Caco-2 (cell line): ENCODE data around the gene IFI27L1. TPM values are rescaled to one million over a fixed set of nuclear protein-coding genes. Genes with fewer than 3 reads are reported as not detected.

ENCODE experiments used
- BruUV-seq: library from RNA; stranded (reverse); fragments of 400-500 nt; replicated peaks from 2 replicates; lab custom pipeline; 2021; lab: Mats Ljungman, UMichigan
- CTCF ChIA-PET: fragments of 300-600 bp; sonication (Branson Sonifier 250); formaldehyde crosslinking; loops from one replicate; lab custom pipeline; 2022; ENCODE audit warnings: antibody characterized with exemption; lab: Charles Lee
- POLR2A ChIA-PET: fragments of 300-600 bp; sonication (Branson Sonifier 250); formaldehyde crosslinking; loops from one replicate; lab custom pipeline; 2022; ENCODE audit warnings: antibody characterized with exemption; lab: Charles Lee
- DNase-seq, 2 experiments: peaks; one replicate each; pipeline versions ENCODE4 v3.0.0 to v3.0.0-alpha.2; 2020 to 2022
- H3K27me3 ChIP-seq: replicated peaks from 2 replicates; pipeline ENCODE4 v1.6.0; 2011; ENCODE audit warnings: low read length; ENCODE audit not compliant: control insufficient read depth, insufficient read depth
- H3K36me3 ChIP-seq: 2 replicates; pipeline ENCODE4 v1.5.1; 2011; ENCODE audit warnings: low read length; ENCODE audit not compliant: control insufficient read depth, insufficient read depth
- H3K4me1 ChIP-seq: fragments of 250-450 bp; sonication (Bioruptor Pico); 2 replicates; pipeline ENCODE4 v1.5.1; 2020; ENCODE audit warnings: mild to moderate bottlenecking
- H3K4me3 ChIP-seq: 2 replicates; pipeline ENCODE4 v1.5.1; 2011; ENCODE audit warnings: low read depth, mild to moderate bottlenecking, control low read depth, low read length
- H3K9me3 ChIP-seq: fragments of 250-450 bp; sonication (Bioruptor Pico); 2 replicates; pipeline ENCODE4 v1.5.1; 2020; ENCODE audit warnings: mild to moderate bottlenecking, moderate library complexity
- H3K27ac Mint-ChIP-seq: one replicate; pipeline ENCODE4 v1.8.0; 2022; ENCODE audit warnings: mixed read lengths; ENCODE audit not compliant: unreplicated experiment
- H3K27me3 Mint-ChIP-seq: one replicate; pipeline ENCODE4 v1.8.0; 2022; ENCODE audit warnings: mixed read lengths; ENCODE audit not compliant: insufficient read depth, unreplicated experiment
- H3K36me3 Mint-ChIP-seq: one replicate; pipeline ENCODE4 v1.8.0; 2022; ENCODE audit warnings: mild to moderate bottlenecking, mixed read lengths; ENCODE audit not compliant: insufficient read depth, unreplicated experiment
- H3K4me1 Mint-ChIP-seq: one replicate; pipeline ENCODE4 v1.8.0; 2022; ENCODE audit warnings: low read depth, mixed read lengths; ENCODE audit not compliant: unreplicated experiment
- H3K4me3 Mint-ChIP-seq: one replicate; pipeline ENCODE4 v1.8.0; 2022; ENCODE audit warnings: mild to moderate bottlenecking, moderate library complexity, mixed read lengths; ENCODE audit not compliant: unreplicated experiment
- H3K9me3 Mint-ChIP-seq: one replicate; pipeline ENCODE4 v1.8.0; 2022; ENCODE audit warnings: mixed read lengths; ENCODE audit not compliant: unreplicated experiment
- CTCF ChIP-seq, 2 experiments: fragments of 200-600 bp in 1 of 2; IDR thresholded peaks; 1 replicate in 1 of 2; 2 replicates in 1 of 2; pipeline versions ENCODE4 v1.5.1 to v1.8.0; 2011 to 2022; ENCODE audit warnings: antibody characterized with exemption in 1 of 2, control low read depth in 1 of 2, inconsistent platforms in 1 of 2, low read depth in 1 of 2, low read length in 1 of 2, mild to moderate bottlenecking in 1 of 2, moderate library complexity in 1 of 2; ENCODE audit not compliant: insufficient read depth in 1 of 2, severe bottlenecking in 1 of 2, unreplicated experiment in 1 of 2
- intact Hi-C: fragments of 100-400 bp; cut with micrococcal nuclease; formaldehyde crosslinking; loops from one replicate; pipeline ENCODE4 v1.10.0; 2022; ENCODE audit not compliant: unreplicated experiment
- total RNA-seq: library from RNA; stranded (reverse); gene quantifications from 2 replicates; pipeline ENCODE4 v1.2.3, GENCODE V29; 2022

IFI27L1 gene
- total RNA-seq, 1 experiment from 2014 or later, result 13.6 TPM

GRCh38 chr14:94054936-94055335 is 26.2 kb upstream of the IFI27L1 start:
- POLR2A ChIA-PET, result no interaction called here
- CTCF ChIA-PET, result no interaction called here
- H3K27ac Mint-ChIP-seq, result no peak overlapping the region
- intact Hi-C loops, result no loop called here
- no peak for DNase-seq
- no peak overlapping the region for H3K4me3 Mint-ChIP-seq
- no peaks in the 10 kb centered on the region for H3K9me3 Mint-ChIP-seq
- Histone ChIP-seq H3K4me3 (no peak overlapping the region), H3K4me1 (no peaks in the 10 kb centered on the region), H3K36me3 (peaks cover 3% of the 10 kb centered on the region), H3K9me3 (no peaks in the 10 kb centered on the region), H3K27me3 (no peaks in the 10 kb centered on the region)
- BruUV-seq, result no TSS peak
- no peak for TF ChIP-seq CTCF (IDR thresholded peaks at IDR 0.05; ENCODE audit: insufficient read depth in 1 of 2, low read depth in 1 of 2, low read length in 1 of 2, severe bottlenecking in 1 of 2, unreplicated experiment in 1 of 2)
- H3K27me3 Mint-ChIP-seq, result no peaks in the 10 kb centered on the region
- peaks cover 71% of the 10 kb centered on the region for H3K36me3 Mint-ChIP-seq
- no peaks in the 10 kb centered on the region for H3K4me1 Mint-ChIP-seq

GRCh38 chr14:94056579-94057308 is 24.4 kb upstream of the IFI27L1 start:
- TF ChIP-seq CTCF (IDR thresholded peaks at IDR 0.05; ENCODE audit: insufficient read depth in 1 of 2, low read depth in 1 of 2, low read length in 1 of 2, severe bottlenecking in 1 of 2, unreplicated experiment in 1 of 2), result no peak
- H3K4me3 ChIP-seq, result no peak overlapping the region
- no peaks in the 10 kb centered on the region for H3K27me3 Mint-ChIP-seq
- H3K36me3 Mint-ChIP-seq, result peaks cover 72% of the 10 kb centered on the region
- no peak overlapping the region for H3K27ac Mint-ChIP-seq
- H3K4me1 Mint-ChIP-seq, result no peaks in the 10 kb centered on the region
- POLR2A ChIA-PET, result no interaction called here
- DNase-seq, result no peak
- H3K4me3 Mint-ChIP-seq, result no peak overlapping the region
- H3K4me1 ChIP-seq, result no peaks in the 10 kb centered on the region
- CTCF ChIA-PET, result no interaction called here
- no TSS peak for BruUV-seq
- H3K36me3 ChIP-seq, result no peaks in the 10 kb centered on the region; the same call in none of the 2 replicates
- no peaks in the 10 kb centered on the region for H3K9me3 Mint-ChIP-seq
- intact Hi-C loops, result no loop called here
- no peaks in the 10 kb centered on the region for H3K27me3 ChIP-seq
- H3K9me3 ChIP-seq, result no peaks in the 10 kb centered on the region

- no peaks in the 10 kb centered on the region for H3K9me3 ChIP-seq
- TF ChIP-seq CTCF (IDR thresholded peaks at IDR 0.05; ENCODE audit: insufficient read depth in 1 of 2, low read depth in 1 of 2, low read length in 1 of 2, severe bottlenecking in 1 of 2, unreplicated experiment in 1 of 2), result no peak
- no peak overlapping the region for H3K4me3 ChIP-seq
- DNase-seq, result no peak
- intact Hi-C loops, result no loop called here
- Mint-ChIP-seq H3K9me3 (no peaks in the 10 kb centered on the region), H3K27ac (no peak overlapping the region), H3K4me1 (no peaks in the 10 kb centered on the region), H3K27me3 (no peaks in the 10 kb centered on the region), H3K36me3 (peaks cover 77% of the 10 kb centered on the region), H3K4me3 (no peak overlapping the region)
- no peaks in the 10 kb centered on the region for H3K4me1 ChIP-seq
- ChIA-PET POLR2A (no interaction called here), CTCF (no interaction called here)
- H3K36me3 ChIP-seq, result no peaks in the 10 kb centered on the region; the same call in none of the 2 replicates
- H3K27me3 ChIP-seq, result no peaks in the 10 kb centered on the region
- BruUV-seq, result no TSS peak
Observed at GRCh38 chr14:94058128-94058673, 22.9 kb upstream of the IFI27L1 start.
